Fibroblast of lung (primary cell): ENCODE measurements around the gene CCDC142. TPM values are rescaled to one million over a fixed set of nuclear protein-coding genes. Genes with fewer than 3 reads are reported as not detected.

Experiments used
- DNase-seq, 2 donors: peaks; one replicate each; pipeline versions ENCODE4 v3.0.0 to v3.0.0-alpha.2; 2010; ENCODE audit warnings: low read depth in 2 of 2
- H2AFZ ChIP-seq: 2 replicates; pipeline ENCODE4 v1.5.1; 2012; ENCODE audit warnings: low read length, control low read depth, inconsistent platforms
- H3K27ac ChIP-seq: 2 replicates; pipeline ENCODE4 v1.5.1; 2011; ENCODE audit warnings: low read length, control low read depth; ENCODE audit not compliant: insufficient read depth
- H3K27me3 ChIP-seq: 2 replicates; pipeline ENCODE4 v1.5.1; 2011; ENCODE audit warnings: mild to moderate bottlenecking, low read length; ENCODE audit not compliant: control insufficient read depth, insufficient read depth
- H3K36me3 ChIP-seq: 2 replicates; pipeline ENCODE4 v1.5.1; 2011; ENCODE audit warnings: low read length; ENCODE audit not compliant: control insufficient read depth, insufficient read depth
- H3K4me1 ChIP-seq: 2 replicates; pipeline ENCODE4 v1.5.1; 2011; ENCODE audit warnings: low read length; ENCODE audit not compliant: control insufficient read depth, insufficient read depth; ENCODE audit errors: extremely low read depth
- H3K4me2 ChIP-seq: 2 replicates; pipeline ENCODE4 v1.5.1; 2011; ENCODE audit warnings: low read length, control low read depth; ENCODE audit not compliant: insufficient read depth; ENCODE audit errors: extremely low read depth
- H3K4me3 ChIP-seq, 4 experiments: fragments of 200-600 bp in 1 of 4; sonication (generic) in 1 of 4; replicated peaks in 1 of 4; 2 replicates each; pipeline ENCODE4 v1.5.1; 2011 to 2016; ENCODE audit warnings: low read length in 4 of 4, low read depth in 3 of 4, mild to moderate bottlenecking in 3 of 4, control low read depth in 2 of 4, inconsistent platforms in 1 of 4, mixed read lengths in 1 of 4; ENCODE audit not compliant: insufficient read depth in 1 of 4; ENCODE audit errors: control extremely low read depth in 1 of 4
- H3K79me2 ChIP-seq: 2 replicates; pipeline ENCODE4 v1.5.1; 2012; ENCODE audit warnings: mild to moderate bottlenecking, low read length, inconsistent platforms; ENCODE audit not compliant: control insufficient read depth, insufficient read depth
- H3K9ac ChIP-seq: 2 replicates; pipeline ENCODE4 v1.5.1; 2011; ENCODE audit warnings: mild to moderate bottlenecking, low read length, control low read depth; ENCODE audit not compliant: insufficient read depth
- H3K9me3 ChIP-seq: 2 replicates; pipeline ENCODE4 v1.5.1; 2012; ENCODE audit warnings: low read depth, low read length; ENCODE audit not compliant: control insufficient read depth, insufficient read depth
- H4K20me1 ChIP-seq: 2 replicates; pipeline ENCODE4 v1.5.1; 2011; ENCODE audit warnings: low read length; ENCODE audit not compliant: control insufficient read depth, insufficient read depth; ENCODE audit errors: extremely low read depth
- EZH2 ChIP-seq: IDR thresholded peaks from 2 replicates; pipeline ENCODE4 v1.5.1; 2012; ENCODE audit warnings: low read length, control low read depth, mild to moderate bottlenecking; ENCODE audit errors: missing control alignments
- polyA plus RNA-seq, 2 donors: library from polyadenylated mRNA; depleted of rRNA in 1 of 2; stranded (reverse) in 1 of 2; unstranded in 1 of 2; fragments of >200 nt; gene quantifications; 2 replicates each; pipeline ENCODE4 v1.2.1, GENCODE V29; 2011 to 2012; ENCODE audit warnings: missing spikeins in 1 of 2
- total RNA-seq: library from RNA; depleted of rRNA; stranded (reverse); fragments of >200 nt; gene quantifications from 2 replicates; pipeline ENCODE4 v1.2.1, GENCODE V29; 2014
- TF ChIP-seq, protein P1 (sequence below), 2 donors: IDR thresholded peaks in 1 of 2; conservative IDR thresholded peaks in 1 of 2; 1 replicate in 1 of 2; 2 replicates in 1 of 2; pipeline ENCODE4 v1.5.1; 2011 to 2012; ENCODE audit warnings: low read length in 2 of 2, control low read depth in 1 of 2, inconsistent platforms in 1 of 2, low read depth in 1 of 2, mild to moderate bottlenecking in 1 of 2

The CCDC142 gene
- total and polyA plus RNA-seq, 2 donors (not counting 1 experiment from before 2014, with no cell fraction given), result 3.8 to 21.3 TPM

- no peak for TF ChIP-seq EZH2
- TF ChIP-seq, protein P1, sequence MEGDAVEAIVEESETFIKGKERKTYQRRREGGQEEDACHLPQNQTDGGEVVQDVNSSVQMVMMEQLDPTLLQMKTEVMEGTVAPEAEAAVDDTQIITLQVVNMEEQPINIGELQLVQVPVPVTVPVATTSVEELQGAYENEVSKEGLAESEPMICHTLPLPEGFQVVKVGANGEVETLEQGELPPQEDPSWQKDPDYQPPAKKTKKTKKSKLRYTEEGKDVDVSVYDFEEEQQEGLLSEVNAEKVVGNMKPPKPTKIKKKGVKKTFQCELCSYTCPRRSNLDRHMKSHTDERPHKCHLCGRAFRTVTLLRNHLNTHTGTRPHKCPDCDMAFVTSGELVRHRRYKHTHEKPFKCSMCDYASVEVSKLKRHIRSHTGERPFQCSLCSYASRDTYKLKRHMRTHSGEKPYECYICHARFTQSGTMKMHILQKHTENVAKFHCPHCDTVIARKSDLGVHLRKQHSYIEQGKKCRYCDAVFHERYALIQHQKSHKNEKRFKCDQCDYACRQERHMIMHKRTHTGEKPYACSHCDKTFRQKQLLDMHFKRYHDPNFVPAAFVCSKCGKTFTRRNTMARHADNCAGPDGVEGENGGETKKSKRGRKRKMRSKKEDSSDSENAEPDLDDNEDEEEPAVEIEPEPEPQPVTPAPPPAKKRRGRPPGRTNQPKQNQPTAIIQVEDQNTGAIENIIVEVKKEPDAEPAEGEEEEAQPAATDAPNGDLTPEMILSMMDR (conservative IDR thresholded peaks at IDR 0.05 in 1 of 2, IDR thresholded peaks at IDR 0.05 in 1 of 2; ENCODE audit: low read depth in 1 of 2, low read length in 2 of 2), result no peak
- Histone ChIP-seq H3K9me3 (no peaks in the 10 kb centered on the region), H3K27me3 (peaks cover 86% of the 10 kb centered on the region), H3K4me1 (no peaks in the 10 kb centered on the region), H2AFZ (no peak overlapping the region), H3K36me3 (no peaks in the 10 kb centered on the region), H3K4me3 (no peak overlapping the region), H3K79me2 (no peaks in the 10 kb centered on the region), H3K9ac (no peak overlapping the region), H3K4me2 (no peak overlapping the region), H4K20me1 (no peaks in the 10 kb centered on the region), H3K27ac (no peak overlapping the region)
- DNase-seq, result no peak
These were observed 33.9 kb upstream of the CCDC142 start for GRCh38 chr2:74516650-74517049.

DNA sequence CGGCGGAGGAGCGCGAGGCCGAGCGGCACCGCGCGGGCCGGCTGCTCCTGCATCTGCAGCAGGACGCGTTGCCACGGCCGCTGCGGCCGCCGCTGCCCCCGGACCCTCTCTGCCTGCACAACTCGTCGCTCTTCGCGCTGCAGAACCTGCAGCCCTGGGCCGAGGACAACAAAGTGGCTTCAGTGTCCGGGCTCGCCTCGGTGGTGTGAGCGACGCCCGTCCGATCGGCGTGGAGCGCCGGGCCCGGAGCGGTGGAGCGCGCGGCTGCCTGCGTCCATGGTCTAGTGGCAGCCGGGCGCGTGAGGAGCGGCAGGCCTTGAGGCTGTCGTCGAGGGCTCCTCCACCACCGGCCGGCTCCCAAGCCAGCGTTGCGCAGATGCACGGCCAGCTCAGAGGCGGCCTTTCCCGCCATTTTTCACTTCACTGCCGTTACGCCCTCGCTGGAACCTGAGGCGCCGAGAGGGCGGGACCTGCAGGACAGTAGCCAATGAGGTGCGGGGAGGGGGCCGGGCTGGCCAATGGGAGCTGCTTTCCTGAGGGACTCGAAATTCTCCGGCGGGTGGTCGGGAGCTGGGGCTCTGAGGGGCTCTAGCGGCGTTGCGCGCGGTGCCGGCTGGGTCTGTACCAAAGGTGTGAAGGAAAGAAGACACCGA, 33.3 kb upstream of the CCDC142 start:
- Histone ChIP-seq H3K27me3 (peaks cover 92% of the 10 kb centered on the region), H3K4me2 (no peak overlapping the region), H2AFZ (no peak overlapping the region), H3K4me1 (no peaks in the 10 kb centered on the region), H3K9ac (no peak overlapping the region), H4K20me1 (no peaks in the 10 kb centered on the region), H3K79me2 (no peaks in the 10 kb centered on the region), H3K4me3 (no peak overlapping the region), H3K9me3 (no peaks in the 10 kb centered on the region), H3K27ac (no peak overlapping the region), H3K36me3 (no peaks in the 10 kb centered on the region)
- DNase-seq, result no peak
- TF ChIP-seq, protein P1 (conservative IDR thresholded peaks at IDR 0.05 in 1 of 2, IDR thresholded peaks at IDR 0.05 in 1 of 2; ENCODE audit: low read depth in 1 of 2, low read length in 2 of 2), result no peak
- TF ChIP-seq EZH2, result peak; percentile 77

GRCh38 chr2:74515271-74515980, 32.6 kb upstream of the CCDC142 start:
- H3K4me3 ChIP-seq, result no peak overlapping the region
- no peak overlapping the region for H2AFZ ChIP-seq
- no peaks in the 10 kb centered on the region for H3K79me2 ChIP-seq
- H3K27ac ChIP-seq, result no peak overlapping the region
- no peaks in the 10 kb centered on the region for H3K9me3 ChIP-seq
- no peaks in the 10 kb centered on the region for H3K4me1 ChIP-seq
- TF ChIP-seq, protein P1 (conservative IDR thresholded peaks at IDR 0.05 in 1 of 2, IDR thresholded peaks at IDR 0.05 in 1 of 2; ENCODE audit: low read depth in 1 of 2, low read length in 2 of 2), result no peak
- TF ChIP-seq EZH2, result peak; percentile 97
- DNase-seq, result no peak
- no peaks in the 10 kb centered on the region for H3K36me3 ChIP-seq
- H4K20me1 ChIP-seq, result no peaks in the 10 kb centered on the region
- H3K4me2 ChIP-seq, result no peak overlapping the region
- H3K9ac ChIP-seq, result no peak overlapping the region
- H3K27me3 ChIP-seq, result peaks cover 92% of the 10 kb centered on the region
